Prostate gland (tissue), 2 donors: ENCODE data around the gene C5AR2. TPM values are rescaled to one million over a fixed set of nuclear protein-coding genes. Genes with fewer than 3 reads are reported as not detected.

Source experiments
- DNase-seq: peaks from one replicate; pipeline ENCODE4 v3.0.0-alpha.2; 2019; ENCODE audit warnings: low spot score
- H3K27ac ChIP-seq, 2 donors: fragments of 200-600 bp; sonication (generic); 2 replicates each; pipeline ENCODE4 v1.5.1; 2017 to 2019
- H3K27me3 ChIP-seq: fragments of 200-600 bp; sonication (generic); replicated peaks from 2 replicates; pipeline ENCODE4 v1.5.1; 2019; ENCODE audit not compliant: insufficient read depth
- H3K36me3 ChIP-seq, 2 donors: fragments of 200-600 bp; sonication (generic); 1 replicate in 1 of 2; 2 replicates in 1 of 2; pipeline versions ENCODE4 v1.5.1 to v1.8.1; 2017 to 2019
- H3K4me1 ChIP-seq: fragments of 200-600 bp; sonication (generic); replicated peaks from 2 replicates; pipeline ENCODE4 v1.5.1; 2019
- H3K4me3 ChIP-seq, 2 donors: fragments of 200-600 bp; sonication (generic); 2 replicates each; pipeline ENCODE4 v1.5.1; 2017 to 2019
- H3K9me3 ChIP-seq: fragments of 200-600 bp; sonication (generic); 2 replicates; pipeline ENCODE4 v1.5.1; 2017
- POLR2A ChIP-seq: fragments of 450-650 bp; IDR thresholded peaks from one replicate; pipeline ENCODE4 v1.6.1; 2016; ENCODE audit warnings: antibody characterized with exemption, mild to moderate bottlenecking
- POLR2AphosphoS5 ChIP-seq: sonication (generic); formaldehyde crosslinking; IDR thresholded peaks from one replicate; pipeline ENCODE4 v1.6.1; 2017; ENCODE audit warnings: antibody characterized with exemption
- WGBS: methylation state at CpG from one replicate; pipeline ENCODE4 v1.1.5; 2018; 5-methylcytosine and 5-hydroxymethylcytosine counted together
- intact Hi-C: fragments of 100-400 bp; cut with DNase I; formaldehyde crosslinking; loops from one replicate; pipeline ENCODE4 v1.14.2; 2022
- total RNA-seq, 2 donors: library from RNA; depleted of rRNA; stranded (reverse); fragments of >200 nt; gene quantifications; one replicate each; pipeline ENCODE4 v1.1.0, GENCODE V29; 2016
- TF ChIP-seq, protein P1 (sequence below), 4 experiments: fragments of 200-600 bp in 2 of 4; fragments of 450-650 bp in 2 of 4; sonication (generic) in 2 of 4; IDR thresholded peaks; 1 replicate in 3 of 4; 2 replicates in 1 of 4; pipeline ENCODE4 v1.5.1; 2016 to 2019; ENCODE audit warnings: antibody characterized with exemption in 4 of 4, mild to moderate bottlenecking in 2 of 4, moderate library complexity in 2 of 4

C5AR2 gene
- total RNA-seq, 2 donors from 2014 or later, result 1.9 TPM; not detected in 1

DNA sequence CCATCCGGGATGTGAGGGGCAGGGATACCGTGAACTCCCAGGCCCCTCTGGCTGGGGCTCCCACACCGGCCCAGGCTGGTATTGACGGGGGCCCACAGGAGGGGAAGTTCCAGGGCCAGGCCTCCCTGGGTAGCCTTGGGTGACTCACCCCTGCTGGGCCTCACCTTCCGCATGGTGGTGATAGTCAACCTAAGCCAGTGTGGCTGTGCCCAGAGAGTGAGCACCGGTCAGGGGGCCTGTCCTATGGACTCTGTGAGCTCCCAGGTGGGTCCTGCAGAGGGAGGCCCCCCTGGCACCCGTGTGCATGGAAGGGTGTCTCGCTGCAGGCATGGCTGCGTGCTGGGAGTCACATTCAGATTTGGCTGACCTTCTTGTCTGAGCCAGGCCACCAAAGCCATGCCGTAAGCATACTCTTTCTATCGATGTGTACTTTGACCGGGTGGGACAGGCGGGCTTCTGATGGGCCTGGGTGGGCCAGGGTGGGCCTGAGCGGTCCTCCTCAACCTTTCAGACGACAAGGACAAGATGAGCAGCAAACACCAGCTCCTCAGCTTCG lies 44.7 kb downstream of the C5AR2 start:
- H3K27ac ChIP-seq, result no peak overlapping the region
- no peaks in the 10 kb centered on the region for H3K27me3 ChIP-seq
- no peaks in the 10 kb centered on the region for H3K9me3 ChIP-seq
- H3K4me1 ChIP-seq, result no peaks in the 10 kb centered on the region
- 85% methylated on average over 16 of the region's 16 CpGs for WGBS
- DNase-seq, result no peak
- no peak for TF ChIP-seq POLR2AphosphoS5
- TF ChIP-seq, protein P1, sequence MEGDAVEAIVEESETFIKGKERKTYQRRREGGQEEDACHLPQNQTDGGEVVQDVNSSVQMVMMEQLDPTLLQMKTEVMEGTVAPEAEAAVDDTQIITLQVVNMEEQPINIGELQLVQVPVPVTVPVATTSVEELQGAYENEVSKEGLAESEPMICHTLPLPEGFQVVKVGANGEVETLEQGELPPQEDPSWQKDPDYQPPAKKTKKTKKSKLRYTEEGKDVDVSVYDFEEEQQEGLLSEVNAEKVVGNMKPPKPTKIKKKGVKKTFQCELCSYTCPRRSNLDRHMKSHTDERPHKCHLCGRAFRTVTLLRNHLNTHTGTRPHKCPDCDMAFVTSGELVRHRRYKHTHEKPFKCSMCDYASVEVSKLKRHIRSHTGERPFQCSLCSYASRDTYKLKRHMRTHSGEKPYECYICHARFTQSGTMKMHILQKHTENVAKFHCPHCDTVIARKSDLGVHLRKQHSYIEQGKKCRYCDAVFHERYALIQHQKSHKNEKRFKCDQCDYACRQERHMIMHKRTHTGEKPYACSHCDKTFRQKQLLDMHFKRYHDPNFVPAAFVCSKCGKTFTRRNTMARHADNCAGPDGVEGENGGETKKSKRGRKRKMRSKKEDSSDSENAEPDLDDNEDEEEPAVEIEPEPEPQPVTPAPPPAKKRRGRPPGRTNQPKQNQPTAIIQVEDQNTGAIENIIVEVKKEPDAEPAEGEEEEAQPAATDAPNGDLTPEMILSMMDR (IDR thresholded peaks at IDR 0.05), result no peak
- TF ChIP-seq POLR2A, result no peak
- intact Hi-C loops, result no loop called here
- H3K4me3 ChIP-seq, result no peak overlapping the region
- H3K36me3 ChIP-seq, result peaks cover 12 to 30% of the 10 kb centered on the region in 2 donors

DNA sequence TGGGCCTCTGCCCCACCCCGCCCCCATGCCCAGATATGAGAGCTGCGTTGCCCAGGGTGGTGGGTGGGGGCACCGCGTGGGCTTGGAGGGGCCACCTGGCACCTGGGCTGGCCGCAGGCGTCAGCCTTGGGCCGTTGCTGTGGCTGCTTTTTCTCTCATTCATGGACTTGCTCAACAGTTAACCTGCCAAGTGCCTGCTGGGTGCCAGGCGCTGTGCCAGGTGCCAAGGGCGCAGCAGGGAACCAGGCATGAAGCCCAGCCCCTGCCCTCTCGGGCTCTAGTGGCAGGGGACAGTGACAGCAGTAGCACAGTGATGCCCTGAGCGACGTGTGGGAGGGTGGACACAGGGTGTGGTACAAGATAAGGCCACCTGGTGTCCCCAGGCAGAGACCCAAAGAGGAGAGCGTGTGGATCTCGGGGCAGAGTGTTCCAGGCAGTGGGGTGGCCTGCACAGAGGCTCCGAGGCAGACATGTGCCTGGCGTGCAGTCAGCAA lies 45.3 kb downstream of the C5AR2 start:
- Histone ChIP-seq H3K27ac (no peak overlapping the region), H3K9me3 (no peaks in the 10 kb centered on the region), H3K4me3 (no peak overlapping the region), H3K27me3 (no peaks in the 10 kb centered on the region), H3K36me3 (peaks cover 17 to 34% of the 10 kb centered on the region in 2 donors), H3K4me1 (no peaks in the 10 kb centered on the region)
- TF ChIP-seq, protein P1 (IDR thresholded peaks at IDR 0.05), result no peak
- TF ChIP-seq POLR2A, result no peak
- TF ChIP-seq POLR2AphosphoS5, result no peak
- intact Hi-C loops, result no loop called here
- 67% methylated on average over 16 of the region's 16 CpGs for WGBS
- no peak for DNase-seq

DNA sequence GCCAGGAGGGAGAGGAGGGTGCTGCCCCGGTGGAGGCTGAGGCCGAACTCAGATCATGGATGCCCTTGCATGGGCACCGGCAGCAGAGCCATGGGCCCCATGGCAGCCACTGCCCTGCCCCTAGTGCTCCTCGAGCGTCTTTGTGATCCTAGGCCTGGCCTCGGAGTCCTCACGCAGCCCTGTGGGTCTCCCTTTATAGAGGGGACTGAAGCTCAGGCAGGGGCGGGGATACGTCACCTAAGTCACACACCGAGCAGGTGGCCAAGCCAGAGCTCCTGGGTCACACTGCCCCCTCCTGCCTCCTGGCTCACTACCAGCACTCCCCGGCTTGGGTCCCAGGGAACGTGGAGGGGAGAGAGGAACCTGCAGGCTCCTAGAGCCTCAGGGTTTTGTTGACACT lies 45.8 kb downstream of the C5AR2 start:
- H3K4me3 ChIP-seq, result no peak overlapping the region
- DNase-seq, result no peak
- H3K9me3 ChIP-seq, result no peaks in the 10 kb centered on the region
- H3K27ac ChIP-seq, result no peak overlapping the region
- H3K36me3 ChIP-seq, result peaks cover 14 to 30% of the 10 kb centered on the region in 2 donors
- TF ChIP-seq POLR2A (no peak), POLR2AphosphoS5 (no peak)
- TF ChIP-seq, protein P1 (IDR thresholded peaks at IDR 0.05), result no peak
- H3K27me3 ChIP-seq, result no peaks in the 10 kb centered on the region
- intact Hi-C loops, result no loop called here
- 84% methylated on average over 12 of the region's 12 CpGs for WGBS
- H3K4me1 ChIP-seq, result no peaks in the 10 kb centered on the region

DNA sequence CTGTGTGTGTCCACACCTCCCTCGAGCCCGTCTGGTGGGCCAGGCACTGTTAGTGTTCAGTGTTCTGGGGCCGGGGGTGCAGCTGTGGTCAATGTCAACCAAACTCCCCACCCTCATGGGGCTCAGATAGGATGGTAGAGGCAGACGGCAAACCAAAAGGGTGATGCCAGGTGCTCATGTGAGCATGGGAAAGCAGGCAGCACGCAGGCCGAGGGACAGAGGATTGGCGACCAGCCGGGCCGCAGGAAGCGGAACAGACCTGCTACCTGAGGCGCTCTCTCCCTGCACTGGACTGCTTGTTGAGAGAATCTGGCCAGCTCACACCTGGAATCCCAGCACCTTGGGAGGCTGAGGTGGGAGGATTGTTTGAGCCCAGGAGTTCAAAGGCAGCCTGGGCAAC lies 46.3 kb downstream of the C5AR2 start:
- TF ChIP-seq, protein P1 (IDR thresholded peaks at IDR 0.05), result no peak
- no peak for TF ChIP-seq POLR2AphosphoS5
- TF ChIP-seq POLR2A, result no peak

DNA sequence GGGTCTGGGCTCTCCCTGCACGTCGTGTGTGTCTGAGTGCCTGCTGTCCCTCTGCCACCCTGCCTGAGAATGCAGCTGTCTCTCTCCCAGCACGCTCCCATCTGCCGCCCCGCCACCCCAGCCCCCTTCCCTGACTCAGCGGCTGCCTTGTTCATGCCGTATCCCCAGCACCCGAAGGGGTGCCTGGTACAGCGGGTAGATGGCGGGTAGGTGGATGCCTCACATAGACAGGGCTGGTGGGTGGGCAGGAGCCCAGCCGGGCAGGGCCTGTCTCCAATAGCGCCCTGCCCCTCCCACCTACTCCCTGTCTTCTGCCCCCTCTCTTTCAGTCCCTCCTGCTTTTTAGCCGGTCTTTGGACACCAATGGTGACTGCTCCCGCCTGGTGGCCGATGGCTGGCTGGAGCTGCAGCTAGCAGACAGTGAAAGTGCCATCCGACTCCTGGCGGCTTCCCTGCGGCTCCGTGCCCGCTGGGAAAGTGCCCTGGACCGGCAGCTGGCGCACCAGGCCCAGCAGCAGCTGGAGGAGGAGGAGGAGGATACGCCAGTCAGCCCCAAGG lies 47.5 kb downstream of the C5AR2 start:
- no peak for TF ChIP-seq POLR2A
- TF ChIP-seq POLR2AphosphoS5, result no peak
- TF ChIP-seq, protein P1 (IDR thresholded peaks at IDR 0.05), result no peak
- Histone ChIP-seq H3K36me3 (peaks cover 14 to 21% of the 10 kb centered on the region in 2 donors), H3K27ac (no peak overlapping the region), H3K9me3 (no peaks in the 10 kb centered on the region), H3K27me3 (no peaks in the 10 kb centered on the region), H3K4me3 (no peak overlapping the region), H3K4me1 (no peaks in the 10 kb centered on the region)
- 86% methylated on average over 23 of the region's 23 CpGs for WGBS
- DNase-seq, result no peak
- intact Hi-C loops, result no loop called here

More for the DNA sequence above, 46.3 kb downstream of the C5AR2 start:
- no peaks in the 10 kb centered on the region for H3K4me1 ChIP-seq
- no peaks in the 10 kb centered on the region for H3K9me3 ChIP-seq
- 88% methylated on average over 11 of the region's 11 CpGs for WGBS
- peaks cover 14 to 30% of the 10 kb centered on the region in 2 donors for H3K36me3 ChIP-seq
- no peak overlapping the region for H3K4me3 ChIP-seq
- intact Hi-C loops, result no loop called here
- no peaks in the 10 kb centered on the region for H3K27me3 ChIP-seq
- no peak overlapping the region for H3K27ac ChIP-seq
- DNase-seq, result no peak
